GM23248 (cell line): ENCODE measurements around the gene NCOA1. TPM values are rescaled to one million over a fixed set of nuclear protein-coding genes. Genes with fewer than 3 reads are reported as not detected.
A peak's percentile ranks its signal among the peaks of the same experiment; 100 is the strongest.

Experiments used
- DNase-seq: peaks from one replicate; pipeline ENCODE4 v3.0.0-alpha.2; 2015
- H2AFZ ChIP-seq: fragments of 200-600 bp; sonication (generic); 2 replicates; pipeline ENCODE4 v1.6.1; 2016; ENCODE audit warnings: antibody characterized with exemption
- H3F3A ChIP-seq: fragments of 200-600 bp; sonication (generic); 2 replicates; pipeline ENCODE4 v1.6.1; 2016; ENCODE audit warnings: mild to moderate bottlenecking, antibody characterized with exemption, mixed run types; ENCODE audit not compliant: insufficient read depth
- H3K27ac ChIP-seq: fragments of 200-600 bp; sonication (generic); 2 replicates; pipeline ENCODE4 v1.5.1; 2016; ENCODE audit warnings: mild to moderate bottlenecking
- H3K27me3 ChIP-seq: fragments of 200-600 bp; sonication (generic); replicated peaks from 2 replicates; pipeline ENCODE4 v1.6.1; 2016; ENCODE audit warnings: mild to moderate bottlenecking; ENCODE audit not compliant: insufficient read depth
- H3K36me3 ChIP-seq: fragments of 200-600 bp; sonication (generic); 2 replicates; pipeline ENCODE4 v1.6.1; 2016; ENCODE audit warnings: low read depth, mild to moderate bottlenecking
- H3K4me1 ChIP-seq: fragments of 200-600 bp; sonication (generic); 2 replicates; pipeline ENCODE4 v1.6.1; 2016; ENCODE audit warnings: mild to moderate bottlenecking; ENCODE audit not compliant: insufficient read depth
- H3K4me2 ChIP-seq: fragments of 200-600 bp; sonication (generic); one replicate; pipeline ENCODE4 v1.6.1; 2016; ENCODE audit warnings: mild to moderate bottlenecking; ENCODE audit not compliant: unreplicated experiment
- H3K4me3 ChIP-seq: fragments of 200-600 bp; sonication (generic); 2 replicates; pipeline ENCODE4 v1.5.1; 2016; ENCODE audit warnings: mild to moderate bottlenecking
- H3K79me2 ChIP-seq: fragments of 200-600 bp; sonication (generic); 2 replicates; pipeline ENCODE4 v1.6.1; 2016; ENCODE audit warnings: mild to moderate bottlenecking; ENCODE audit not compliant: insufficient read depth
- H3K9ac ChIP-seq: fragments of 200-600 bp; sonication (generic); 2 replicates; pipeline ENCODE4 v1.6.1; 2016; ENCODE audit warnings: mild to moderate bottlenecking
- H3K9me2 ChIP-seq: fragments of 200-600 bp; sonication (generic); 2 replicates; pipeline ENCODE4 v1.6.1; 2016; ENCODE audit warnings: mixed run types, mild to moderate bottlenecking, moderate library complexity; ENCODE audit not compliant: insufficient read depth
- H3K9me3 ChIP-seq: fragments of 200-600 bp; sonication (generic); one replicate; pipeline ENCODE4 v1.6.1; 2017; ENCODE audit warnings: low read depth
- H4K20me1 ChIP-seq: fragments of 200-600 bp; sonication (generic); 2 replicates; pipeline ENCODE4 v1.6.0; 2016; ENCODE audit not compliant: insufficient read depth
- EZH2 ChIP-seq: fragments of 200-600 bp; sonication (generic); IDR thresholded peaks from 2 replicates; pipeline ENCODE4 v1.6.1; 2018; ENCODE audit warnings: antibody characterized with exemption, mild to moderate bottlenecking; ENCODE audit not compliant: insufficient read depth, poor library complexity, severe bottlenecking
- EZH2phosphoT487 ChIP-seq: fragments of 200-600 bp; sonication (generic); IDR thresholded peaks from 2 replicates; pipeline ENCODE4 v1.6.1; 2018; ENCODE audit warnings: antibody characterized with exemption, moderate library complexity, mild to moderate bottlenecking, low read depth; ENCODE audit not compliant: insufficient read depth
- WGBS, 2 experiments: methylation state at CpG; one replicate each; pipeline ENCODE4 v1.1.6; 2015 to 2017; ENCODE audit warnings: low lambda C conversion rate in 2 of 2, low coverage in 1 of 2; ENCODE audit errors: missing lambda C conversion rate in 2 of 2; 5-methylcytosine and 5-hydroxymethylcytosine counted together
- in situ Hi-C: fragments of 300-500 bp; cut with MboI; formaldehyde crosslinking; loops from 2 replicates; pipeline ENCODE4 v1.15.0; 2020
- polyA plus RNA-seq: library from polyadenylated mRNA; unstranded; fragments of >200 nt; fragmentation: Nextera tagmentation; extraction: Ambion mirVana; gene quantifications from 2 replicates; pipeline ENCODE4 v1.2.1, GENCODE V29; 2016
- total RNA-seq: library from RNA; depleted of rRNA; stranded (reverse); fragments of >200 nt; shearing (Covaris generic); gene quantifications from 2 replicates; pipeline ENCODE4 v1.2.3, GENCODE V29; 2014

NCOA1 gene
- total and polyA plus RNA-seq, 2 experiments from 2014 or later = 2.6 to 8.0 TPM

GRCh38 chr2:24570225-24570624 lies 79.2 kb downstream of the NCOA1 start:
- no peak overlapping the region for H3K4me2 ChIP-seq
- no peak overlapping the region for H3K9ac ChIP-seq
- H2AFZ ChIP-seq = no peak overlapping the region
- 85 to 95% methylated on average over 1 of the region's 1 CpG for WGBS, 2 experiments
- TF ChIP-seq EZH2phosphoT487 (no peak), EZH2 (no peak)
- no peaks in the 10 kb centered on the region for H3K79me2 ChIP-seq
- H3F3A ChIP-seq = no peaks in the 10 kb centered on the region
- H3K4me1 ChIP-seq = no peaks in the 10 kb centered on the region
- H3K27me3 ChIP-seq = no peaks in the 10 kb centered on the region
- H3K9me3 ChIP-seq = no peaks in the 10 kb centered on the region
- no peaks in the 10 kb centered on the region for H3K9me2 ChIP-seq
- no peaks in the 10 kb centered on the region for H3K36me3 ChIP-seq
- no peak for DNase-seq
- H3K4me3 ChIP-seq = no peak overlapping the region
- no peak overlapping the region for H3K27ac ChIP-seq
- in situ Hi-C loops = no loop called here
- H4K20me1 ChIP-seq = no peaks in the 10 kb centered on the region

- no peak overlapping the region for H3K27ac ChIP-seq
- no peak overlapping the region for H3K4me3 ChIP-seq
- H3K27me3 ChIP-seq = no peaks in the 10 kb centered on the region
- H3K9me3 ChIP-seq = no peaks in the 10 kb centered on the region
- TF ChIP-seq EZH2phosphoT487 (no peak), EZH2 (no peak)
- H3K79me2 ChIP-seq = no peaks in the 10 kb centered on the region
- in situ Hi-C loops = no loop called here
- no peak overlapping the region for H2AFZ ChIP-seq
- no peaks in the 10 kb centered on the region for H4K20me1 ChIP-seq
- no peaks in the 10 kb centered on the region for H3F3A ChIP-seq
- no peaks in the 10 kb centered on the region for H3K9me2 ChIP-seq
- 79 to 84% methylated on average over 2 of the region's 2 CpGs for WGBS, 2 experiments
- H3K4me2 ChIP-seq = no peak overlapping the region
- DNase-seq = no peak
- no peak overlapping the region for H3K9ac ChIP-seq
- no peaks in the 10 kb centered on the region for H3K4me1 ChIP-seq
- H3K36me3 ChIP-seq = no peaks in the 10 kb centered on the region
Measured at GRCh38 chr2:24571828-24572442, 80.9 kb downstream of the NCOA1 start.

- no peaks in the 10 kb centered on the region for H3K27me3 ChIP-seq
- no peaks in the 10 kb centered on the region for H4K20me1 ChIP-seq
- no peak for DNase-seq
- no peaks in the 10 kb centered on the region for H3K79me2 ChIP-seq
- no peaks in the 10 kb centered on the region for H3K9me2 ChIP-seq
- no peak for TF ChIP-seq EZH2phosphoT487
- in situ Hi-C loops = no loop called here
- H3K4me2 ChIP-seq = no peak overlapping the region
- H2AFZ ChIP-seq = no peak overlapping the region
- H3F3A ChIP-seq = no peaks in the 10 kb centered on the region
- H3K4me1 ChIP-seq = peaks cover 6% of the 10 kb centered on the region; the same call in 1 of the 2 replicates
- H3K9me3 ChIP-seq = no peaks in the 10 kb centered on the region
- H3K9ac ChIP-seq = no peak overlapping the region
- H3K36me3 ChIP-seq = no peaks in the 10 kb centered on the region
- no peak overlapping the region for H3K4me3 ChIP-seq
- no peak overlapping the region for H3K27ac ChIP-seq
Measured at GRCh38 chr2:24576146-24576545, 85.1 kb downstream of the NCOA1 start.

- Histone ChIP-seq H3K4me3 (no peak overlapping the region), H3K9ac (no peak overlapping the region), H3K9me2 (no peaks in the 10 kb centered on the region), H3K4me1 (peaks cover 6% of the 10 kb centered on the region; the same call in 1 of the 2 replicates), H3F3A (no peaks in the 10 kb centered on the region), H4K20me1 (no peaks in the 10 kb centered on the region), H3K27me3 (no peaks in the 10 kb centered on the region), H3K36me3 (no peaks in the 10 kb centered on the region), H3K79me2 (no peaks in the 10 kb centered on the region), H2AFZ (no peak overlapping the region), H3K4me2 (no peak overlapping the region), H3K9me3 (no peaks in the 10 kb centered on the region), H3K27ac (no peak overlapping the region)
- DNase-seq = no peak
- TF ChIP-seq EZH2 = no peak
- no peak for TF ChIP-seq EZH2phosphoT487
- 100% methylated on average over 1 of the region's 1 CpG for WGBS, 2 experiments
- in situ Hi-C loops = no loop called here
Measured at GRCh38 chr2:24576617-24577016, 85.6 kb downstream of the NCOA1 start.

- Histone ChIP-seq H3K9me3 (no peaks in the 10 kb centered on the region), H3K9me2 (no peaks in the 10 kb centered on the region; the same call in 1 of the 2 replicates), H3K27ac (no peak overlapping the region), H3K36me3 (no peaks in the 10 kb centered on the region), H3K4me2 (no peak overlapping the region), H4K20me1 (no peaks in the 10 kb centered on the region), H3K4me1 (peaks cover 6% of the 10 kb centered on the region; the same call in 1 of the 2 replicates), H3K4me3 (no peak overlapping the region), H3F3A (no peaks in the 10 kb centered on the region), H3K79me2 (no peaks in the 10 kb centered on the region), H3K27me3 (no peaks in the 10 kb centered on the region), H3K9ac (no peak overlapping the region), H2AFZ (no peak overlapping the region)
- TF ChIP-seq EZH2phosphoT487 = no peak
- no peak for TF ChIP-seq EZH2
- WGBS, 2 experiments = 28 to 29% methylated on average over 2 of the region's 2 CpGs
- peak; percentile 3 for DNase-seq
- in situ Hi-C loops = no loop called here
Measured at GRCh38 chr2:24577481-24577880, 86.4 kb downstream of the NCOA1 start.
